ENCODE results near the gene MICALL1.
A peak's percentile ranks its signal among the peaks of the same experiment; 100 is the strongest.

The MICALL1 gene

GRCh38 chr22:37905534-37906363, at the start of gene MICALL1:
Gene MICALL1 (plus strand): TSS chr22:37906297. CDS start chr22:37906423, 126 bp downstream.
- peak; percentile 70 for DNase-seq (ENCODE audit: low read depth)

GRCh38 chr22:37860796-37861421, 45.2 kb upstream of the MICALL1 start:
- DNase-seq (ENCODE audit: low read depth), result no peak

- DNase-seq (ENCODE audit: low read depth), result peak; percentile 52
These were observed 43.3 kb upstream of the MICALL1 start for GRCh38 chr22:37862570-37863325.

GRCh38 chr22:37865510-37865909, 40.6 kb upstream of the MICALL1 start:
- DNase-seq (ENCODE audit: low read depth), result no peak

GRCh38 chr22:37870273-37870672, 35.8 kb upstream of the MICALL1 start:
- DNase-seq (ENCODE audit: low read depth), result peak; percentile 33

GRCh38 chr22:37880668-37881440, 25.2 kb upstream of the MICALL1 start:
- DNase-seq (ENCODE audit: low read depth), result peak; percentile 52

- DNase-seq (ENCODE audit: low read depth), result no peak
These were observed 21.7 kb upstream of the MICALL1 start for GRCh38 chr22:37884420-37884819.

- DNase-seq (ENCODE audit: low read depth), result peak; percentile 78
These were observed 18.3 kb upstream of the MICALL1 start for GRCh38 chr22:37887584-37888378.

- DNase-seq (ENCODE audit: low read depth), result no peak
These were observed 14.2 kb upstream of the MICALL1 start for GRCh38 chr22:37891926-37892325.

GRCh38 chr22:37892566-37893335, 13.3 kb upstream of the MICALL1 start:
- DNase-seq (ENCODE audit: low read depth), result peak; percentile 11

- no peak for DNase-seq (ENCODE audit: low read depth)
These were observed 12.5 kb upstream of the MICALL1 start for GRCh38 chr22:37893583-37893983.

GRCh38 chr22:37894939-37895670, 11.0 kb upstream of the MICALL1 start:
- peak; percentile 31 for DNase-seq (ENCODE audit: low read depth)

GRCh38 chr22:37896181-37896592, 9.9 kb upstream of the MICALL1 start:
- peak; percentile 72 for DNase-seq (ENCODE audit: low read depth)

GRCh38 chr22:37896939-37897338, 9.2 kb upstream of the MICALL1 start:
- no peak for DNase-seq (ENCODE audit: low read depth)

GRCh38 chr22:37897807-37898206, 8.3 kb upstream of the MICALL1 start:
- DNase-seq (ENCODE audit: low read depth), result peak; percentile 32

GRCh38 chr22:37898441-37899181, 7.5 kb upstream of the MICALL1 start:
- peak; percentile 19 for DNase-seq (ENCODE audit: low read depth)

GRCh38 chr22:37904572-37905533, 1.2 kb upstream of the MICALL1 start:
- DNase-seq (ENCODE audit: low read depth), result peak; percentile 99

Data from amniotic epithelial cell (primary cell).